Neural crest cell (in vitro differentiated cells): ENCODE results near the gene LBR. TPM values are rescaled to one million over a fixed set of nuclear protein-coding genes. Genes with fewer than 3 reads are reported as not detected.
"Not testable (repeated sequence)": the region's sequence is repeated elsewhere in the genome, so short reads cannot be mapped to it uniquely, and the experiment has no call there.

ENCODE experiments used
- DNase-seq: peaks from one replicate; pipeline ENCODE4 v3.0.0; 2021; ENCODE audit warnings: low read depth, mixed read lengths, low spot score
- H3K27ac Mint-ChIP-seq: one replicate; pipeline ENCODE4 v1.8.0; 2021; ENCODE audit warnings: mild to moderate bottlenecking, mixed read lengths; ENCODE audit not compliant: unreplicated experiment
- H3K27me3 Mint-ChIP-seq: 2 replicates; pipeline ENCODE4 v1.8.0; 2021; ENCODE audit warnings: low read depth, mild to moderate bottlenecking, mixed read lengths
- H3K36me3 Mint-ChIP-seq: 2 replicates; pipeline ENCODE4 v1.8.0; 2021; ENCODE audit warnings: low read depth, mild to moderate bottlenecking, mixed read lengths
- H3K4me1 Mint-ChIP-seq: 2 replicates; pipeline ENCODE4 v1.8.0; 2021; ENCODE audit warnings: mixed read lengths
- H3K4me3 Mint-ChIP-seq: one replicate; pipeline ENCODE4 v1.8.0; 2021; ENCODE audit warnings: mild to moderate bottlenecking, mixed read lengths
- H3K9me3 Mint-ChIP-seq: 2 replicates; pipeline ENCODE4 v1.8.0; 2021; ENCODE audit warnings: mixed read lengths
- CTCF ChIP-seq: fragments of 200-600 bp; sonication (generic); conservative IDR thresholded peaks from 2 replicates; pipeline ENCODE4 v1.5.0; 2021; ENCODE audit warnings: antibody characterized with exemption, mild to moderate bottlenecking
- total RNA-seq: library from RNA; stranded (reverse); gene quantifications from 2 replicates; pipeline ENCODE4 v1.2.1, GENCODE V29; 2021

The LBR gene
- total RNA-seq, 1 donor from 2014 or later = 181 TPM

GRCh38 chr1:225474439-225474985, 46.7 kb upstream of the LBR start:
- peak overlapping the region; percentile 89 for H3K27ac Mint-ChIP-seq
- H3K9me3 Mint-ChIP-seq = no peaks in the 10 kb centered on the region
- no peak overlapping the region for H3K4me3 Mint-ChIP-seq
- H3K4me1 Mint-ChIP-seq = peaks cover 18% of the 10 kb centered on the region
- no peak for TF ChIP-seq CTCF
- no peaks in the 10 kb centered on the region for H3K27me3 Mint-ChIP-seq
- no peak for DNase-seq
- H3K36me3 Mint-ChIP-seq = no peaks in the 10 kb centered on the region

GRCh38 chr1:225473676-225474438, 46.0 kb upstream of the LBR start:
- not testable (repeated sequence) for H3K36me3 Mint-ChIP-seq, DNase-seq, H3K27me3 Mint-ChIP-seq, H3K9me3 Mint-ChIP-seq, H3K4me3 Mint-ChIP-seq
- Mint-ChIP-seq H3K27ac (peak overlapping the region; percentile 89), H3K4me1 (peaks cover 18% of the 10 kb centered on the region)

GRCh38 chr1:225473266-225473665, 45.4 kb upstream of the LBR start:
- Mint-ChIP-seq H3K4me1 (peaks cover 18% of the 10 kb centered on the region), H3K27ac (peak overlapping the region; percentile 37)
- not testable (repeated sequence) for H3K4me3 Mint-ChIP-seq, H3K9me3 Mint-ChIP-seq, H3K36me3 Mint-ChIP-seq, DNase-seq, H3K27me3 Mint-ChIP-seq

GRCh38 chr1:225471453-225472301, 43.8 kb upstream of the LBR start:
- no peak overlapping the region for H3K4me3 Mint-ChIP-seq
- no peaks in the 10 kb centered on the region for H3K27me3 Mint-ChIP-seq
- H3K36me3 Mint-ChIP-seq = no peaks in the 10 kb centered on the region
- no peaks in the 10 kb centered on the region for H3K9me3 Mint-ChIP-seq
- TF ChIP-seq CTCF = no peak
- no peak overlapping the region for H3K27ac Mint-ChIP-seq
- DNase-seq = no peak
- H3K4me1 Mint-ChIP-seq = peaks cover 13% of the 10 kb centered on the region

GRCh38 chr1:225471109-225471452, 43.2 kb upstream of the LBR start:
- peaks cover 9% of the 10 kb centered on the region for H3K4me1 Mint-ChIP-seq
- no peak overlapping the region for H3K27ac Mint-ChIP-seq
- H3K36me3 Mint-ChIP-seq = no peaks in the 10 kb centered on the region
- no peak for DNase-seq
- no peaks in the 10 kb centered on the region for H3K27me3 Mint-ChIP-seq
- H3K4me3 Mint-ChIP-seq = no peak overlapping the region
- no peak for TF ChIP-seq CTCF
- no peaks in the 10 kb centered on the region for H3K9me3 Mint-ChIP-seq

- Mint-ChIP-seq H3K4me3 (no peak overlapping the region), H3K36me3 (no peaks in the 10 kb centered on the region), H3K4me1 (peaks cover 11% of the 10 kb centered on the region), H3K27me3 (no peaks in the 10 kb centered on the region), H3K27ac (no peak overlapping the region), H3K9me3 (no peaks in the 10 kb centered on the region)
- DNase-seq = no peak
- no peak for TF ChIP-seq CTCF
Measured at GRCh38 chr1:225470211-225471108, 42.6 kb upstream of the LBR start.
